ENCODE data around the gene PIP4K2A.

The PIP4K2A gene

DNA sequence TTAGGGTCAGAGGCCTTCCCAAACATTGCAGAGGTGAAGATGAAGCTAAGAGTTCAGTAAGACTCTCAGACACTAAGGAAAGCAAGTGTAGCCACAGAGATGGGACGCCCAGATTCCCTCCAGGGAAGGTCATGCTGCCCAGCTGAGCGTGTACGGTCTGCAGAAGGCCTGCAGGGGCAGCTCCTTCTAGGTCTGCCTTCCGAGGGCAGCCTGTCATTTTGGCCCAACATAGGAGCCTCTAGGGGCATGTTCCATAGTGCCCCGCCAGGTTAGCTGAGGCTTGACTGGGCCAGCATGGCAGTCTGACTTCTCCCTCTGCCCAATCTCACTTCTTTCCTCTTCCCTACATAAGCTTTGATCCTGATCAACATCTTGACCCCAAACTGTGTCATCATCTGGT, 130.7 kb downstream of the PIP4K2A start:
- no peak for DNase-seq

DNA sequence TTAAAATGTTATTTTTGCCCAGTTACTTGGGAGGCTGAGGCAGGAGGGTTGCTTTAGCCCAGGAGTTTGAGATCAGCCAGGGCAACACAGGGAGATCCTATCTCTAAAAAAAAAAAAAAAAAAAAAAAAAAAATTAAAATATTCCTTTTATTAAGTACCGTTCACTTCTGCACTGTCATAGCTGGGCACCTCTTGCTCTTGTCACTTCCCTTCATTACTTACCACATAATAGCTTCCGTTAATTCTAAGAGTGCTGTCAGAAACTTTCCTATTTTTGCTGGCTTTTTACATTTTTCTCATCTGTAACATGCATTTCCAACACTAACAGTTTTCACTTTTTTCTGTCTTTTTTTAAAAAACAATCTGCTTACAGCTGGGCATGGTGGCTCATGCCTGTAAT, 132.9 kb downstream of the PIP4K2A start:
- DNase-seq, result no peak

- DNase-seq, result no peak
These were observed 133.7 kb downstream of the PIP4K2A start for GRCh38 chr10:22580711-22581110.

GRCh38 chr10:22579826-22580225, 134.6 kb downstream of the PIP4K2A start:
- DNase-seq, result no peak

GRCh38 chr10:22573820-22574569, 140.4 kb downstream of the PIP4K2A start:
- no peak for DNase-seq

DNA sequence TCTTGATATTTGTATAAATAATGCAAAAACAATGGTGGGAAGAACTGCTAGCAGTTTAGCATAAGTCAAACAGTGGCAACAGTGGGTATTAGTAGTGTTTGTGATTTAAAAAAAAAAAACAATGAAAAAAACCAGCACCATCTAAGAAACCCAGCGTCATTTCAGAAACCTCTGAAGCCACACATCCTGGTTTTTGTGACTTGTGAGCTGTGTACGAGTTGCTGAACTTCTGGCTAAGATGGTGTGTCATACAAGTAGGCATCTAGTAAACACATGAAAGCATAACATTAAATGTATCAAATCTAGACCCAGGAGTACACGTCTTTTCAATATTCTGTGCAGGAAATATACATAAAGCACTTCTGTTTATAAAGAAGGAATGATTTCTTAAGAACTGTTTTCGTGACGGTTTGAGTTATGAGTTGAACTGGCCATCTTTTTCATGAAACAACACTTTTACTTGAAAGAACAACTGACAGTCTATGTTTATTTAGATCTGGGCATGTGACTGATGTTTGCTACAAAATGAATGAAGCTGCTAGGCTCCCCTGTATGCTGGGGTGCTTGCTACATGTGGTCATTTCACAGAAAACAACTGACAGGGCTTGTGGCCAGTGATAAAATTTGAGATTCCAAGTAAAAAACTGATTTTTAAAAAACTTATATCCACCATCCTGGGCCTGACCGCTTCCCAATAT, 143.5 kb downstream of the PIP4K2A start:
- no peak for DNase-seq

DNA sequence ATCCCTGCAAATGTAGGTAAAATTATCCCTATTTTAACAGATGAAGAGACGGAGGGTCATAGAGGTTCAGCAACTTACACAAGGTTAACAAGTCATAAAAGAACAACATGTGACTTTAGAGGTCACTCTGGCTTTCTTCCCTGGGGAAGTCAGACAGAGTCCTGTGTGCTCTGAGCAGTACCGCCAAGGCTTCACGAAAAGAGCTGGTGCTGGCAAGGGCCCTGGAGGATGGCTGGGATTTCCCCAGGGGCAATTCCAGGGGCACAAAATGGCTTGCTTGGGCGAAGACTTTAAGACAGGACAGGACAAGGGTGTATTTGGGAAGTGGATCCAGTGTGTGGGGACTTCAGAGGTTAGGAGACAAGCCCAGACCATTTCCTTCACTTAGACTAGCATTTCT, 144.1 kb downstream of the PIP4K2A start:
- DNase-seq, result no peak

DNA sequence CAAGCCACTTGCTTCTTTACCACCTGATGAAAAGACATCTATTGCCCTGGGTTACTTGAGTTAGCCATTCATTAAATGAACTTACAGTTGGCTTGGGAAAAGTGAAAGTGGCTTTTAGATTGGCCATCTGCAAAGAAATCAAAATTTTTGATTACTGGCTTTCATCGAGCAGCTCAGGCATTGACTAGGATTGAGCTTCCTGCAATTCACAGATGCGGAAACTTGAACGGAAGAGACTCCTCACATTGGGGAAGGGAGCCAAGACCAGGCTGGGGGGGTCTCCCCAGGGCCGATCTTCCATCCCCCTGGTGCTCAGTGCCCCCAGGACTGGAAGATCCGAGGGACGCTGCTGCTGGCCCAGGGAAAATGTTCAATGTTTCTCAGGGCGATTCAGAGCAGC, 145.4 kb downstream of the PIP4K2A start:
- no peak for DNase-seq

DNA sequence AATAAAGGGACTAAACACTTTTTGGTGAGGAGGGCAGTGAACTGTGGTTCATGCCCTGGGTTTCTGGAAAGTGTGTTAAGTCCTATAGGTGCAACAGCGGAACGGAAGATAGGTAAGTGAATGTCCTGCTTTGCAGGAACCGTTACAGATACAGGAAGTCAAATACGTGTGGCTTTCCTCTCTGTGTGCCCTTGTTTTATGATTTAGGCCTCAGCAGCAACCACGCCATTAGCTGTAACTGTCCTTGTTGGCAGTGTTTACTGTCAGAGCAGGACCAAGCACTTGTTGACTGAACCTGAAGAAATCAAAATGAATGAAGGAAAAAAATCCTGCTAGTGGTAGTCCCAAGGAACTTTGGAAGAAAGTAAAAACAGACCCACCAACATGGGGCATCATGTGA, 150.3 kb downstream of the PIP4K2A start:
- DNase-seq, result no peak

- no peak for DNase-seq
These were observed 152.5 kb downstream of the PIP4K2A start for GRCh38 chr10:22561909-22562308.

DNA sequence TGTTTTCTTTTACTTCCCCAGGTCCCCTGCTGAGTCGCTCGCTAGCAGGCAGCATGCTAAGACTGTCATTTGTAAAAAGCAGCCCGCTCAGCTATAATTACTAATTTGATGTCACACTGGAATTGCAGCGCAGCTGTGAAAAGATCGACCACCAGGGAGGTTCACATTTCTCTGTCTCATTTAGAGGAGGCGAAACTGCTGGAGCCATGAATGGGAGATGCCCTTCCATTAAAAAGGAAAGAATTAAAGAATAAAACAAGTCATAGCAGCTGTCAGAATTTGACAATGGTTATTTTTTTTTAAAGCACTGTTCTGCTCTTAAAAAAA, 153.5 kb downstream of the PIP4K2A start:
- DNase-seq, result no peak

GRCh38 chr10:22560096-22560912, 154.1 kb downstream of the PIP4K2A start:
- no peak for DNase-seq

DNA sequence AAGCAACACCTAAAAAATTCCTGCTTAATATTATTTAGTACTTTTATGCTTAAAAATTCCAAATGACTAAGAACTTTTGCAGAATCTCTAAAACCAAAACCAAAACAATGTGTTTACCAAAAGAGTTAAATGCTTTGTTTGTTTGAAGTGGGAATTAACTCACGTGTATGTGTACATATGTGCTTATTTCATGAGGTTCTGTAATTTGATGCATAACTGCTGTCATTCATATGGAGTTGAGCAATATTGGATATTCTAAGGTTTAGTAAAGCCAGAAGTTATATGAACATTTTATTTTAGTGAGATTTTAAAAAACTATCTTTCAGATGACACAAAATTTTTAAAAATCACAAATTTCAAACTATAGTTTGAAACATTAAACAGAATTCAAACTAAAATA, 157.1 kb downstream of the PIP4K2A start:
- DNase-seq, result no peak

GRCh38 chr10:22556774-22557173, 157.6 kb downstream of the PIP4K2A start:
- DNase-seq, result no peak

- DNase-seq, result no peak
These were observed 159.8 kb downstream of the PIP4K2A start for GRCh38 chr10:22554461-22555182.

- DNase-seq, result no peak
These were observed 160.9 kb downstream of the PIP4K2A start for GRCh38 chr10:22553452-22553995.

GRCh38 chr10:22552888-22553378, 161.4 kb downstream of the PIP4K2A start:
- DNase-seq, result no peak

DNA sequence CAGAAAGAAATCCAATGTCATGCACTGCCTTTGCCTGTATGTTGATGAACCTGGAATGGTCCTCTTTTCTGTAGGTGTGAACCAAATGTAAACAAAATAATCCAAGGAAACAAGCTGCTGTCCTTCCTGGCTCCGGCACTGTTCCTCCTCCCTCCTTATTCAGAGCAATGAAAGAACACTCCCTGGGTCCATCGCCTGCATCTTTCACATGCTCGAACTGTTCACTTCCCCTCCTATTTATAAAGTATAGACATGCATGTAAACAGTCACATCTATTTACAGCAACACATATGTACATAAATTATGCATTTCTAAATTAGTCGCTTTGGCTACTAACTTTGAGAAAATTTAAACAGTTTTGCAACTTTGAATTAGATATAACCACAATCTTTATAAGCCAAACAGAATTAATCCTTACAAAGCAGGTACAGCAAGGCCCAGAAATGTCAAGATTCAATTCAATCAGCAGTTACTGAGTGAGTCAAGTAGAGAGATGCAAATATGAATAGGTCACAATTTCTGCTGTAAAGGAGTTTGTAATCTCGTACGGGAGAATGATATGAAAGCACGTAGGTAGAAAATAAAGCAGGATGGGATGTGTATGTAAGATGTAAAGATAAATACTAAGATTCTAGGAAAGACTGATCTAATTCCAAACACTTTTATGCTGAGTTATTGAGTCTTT, 162.6 kb downstream of the PIP4K2A start:
- DNase-seq, result no peak

GRCh38 chr10:22550732-22551131, 163.6 kb downstream of the PIP4K2A start:
- no peak for DNase-seq

DNA sequence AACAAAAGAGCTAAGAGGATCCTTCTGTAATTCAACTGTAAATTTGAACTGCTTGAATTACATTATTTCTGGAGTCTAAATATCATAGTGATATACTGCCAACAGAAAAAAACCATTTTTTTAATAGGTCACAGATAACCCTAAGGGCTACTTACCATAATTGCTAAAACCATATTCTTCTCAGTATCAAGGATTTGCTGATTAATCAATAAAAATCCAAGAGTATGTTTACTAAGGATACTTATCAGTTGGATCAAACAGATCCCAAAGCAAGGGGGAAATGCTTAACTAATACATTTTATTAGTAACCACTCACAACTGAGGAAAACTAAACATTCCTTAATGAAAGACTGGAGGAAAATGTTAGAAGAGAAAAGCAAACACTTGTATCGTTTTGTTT, 166.0 kb downstream of the PIP4K2A start:
- DNase-seq, result no peak

- no peak for DNase-seq
These were observed 168.7 kb downstream of the PIP4K2A start for GRCh38 chr10:22545643-22546042.
